Measurements from ENCODE around the gene PANK4. TPM values are rescaled to one million over a fixed set of nuclear protein-coding genes. Genes with fewer than 3 reads are reported as not detected.

Gene PANK4
- total and polyA plus RNA-seq, 12 donors, result 13.8 to 50.2 (median 28.4) TPM

GRCh38 chr1:2525572-2525919 is 850 bp downstream of the PANK4 start:
- H3K4me3 ChIP-seq, result peak overlapping the region; percentile 35 to 94 (median 70)
- peaks cover 28 to 57% of the 10 kb centered on the region in 2 donors for H3K4me1 ChIP-seq (replicated peaks in 1 of 2)
- no peak for TF ChIP-seq CTCF (IDR thresholded peaks at IDR 0.05)
- TF ChIP-seq POLR2A (IDR thresholded peaks at IDR 0.05), result no peak
- H3K27me3 ChIP-seq, result peaks cover 8% of the 10 kb centered on the region
- intact Hi-C loops (cut with DNase I), result no loop called here
- no peak for DNase-seq
- peaks cover 0 to 13% of the 10 kb centered on the region in 2 donors for H3K36me3 ChIP-seq (replicated peaks in 1 of 2)
- WGBS, 4 donors, result 1 to 6% (median 3%) methylated on average over 12 to 20 of the region's 20 CpGs
- H3K9me3 ChIP-seq (replicated peaks in 1 of 3), result no peaks in the 10 kb centered on the region
- H3K27ac ChIP-seq, result peak overlapping the region in 3 of 5 donors; percentile 72 to 92 (median 82)

- Histone ChIP-seq H3K4me1 (replicated peaks in 1 of 2) (peaks cover 22 to 47% of the 10 kb centered on the region in 2 donors), H3K36me3 (replicated peaks in 1 of 2) (peaks cover 0 to 28% of the 10 kb centered on the region in 2 donors)
These were observed 2.3 kb downstream of the PANK4 start for GRCh38 chr1:2523891-2524609.

GRCh38 chr1:2523191-2523890 is 3.1 kb downstream of the PANK4 start:
- H3K4me3 ChIP-seq, result no peak overlapping the region
- H3K4me1 ChIP-seq (replicated peaks in 1 of 2), result peaks cover 22 to 43% of the 10 kb centered on the region in 2 donors
- H3K36me3 ChIP-seq (replicated peaks in 1 of 2), result peaks cover 0 to 35% of the 10 kb centered on the region in 2 donors
- TF ChIP-seq POLR2A (IDR thresholded peaks at IDR 0.05), result no peak
- no peak for TF ChIP-seq CTCF (IDR thresholded peaks at IDR 0.05)
- H3K27ac ChIP-seq, result no peak overlapping the region
- intact Hi-C loops (cut with DNase I), result no loop called here
- 66 to 75% (median 69%) methylated on average over 16 to 32 of the region's 32 CpGs for WGBS, 4 donors
- H3K9me3 ChIP-seq (replicated peaks in 1 of 3), result no peaks in the 10 kb centered on the region
- no peak for DNase-seq
- no peaks in the 10 kb centered on the region for H3K27me3 ChIP-seq

More at GRCh38 chr1:2523891-2524609, 2.3 kb downstream of the PANK4 start:
- 67 to 80% (median 70%) methylated on average over 10 of the region's 10 CpGs for WGBS, 4 donors
- no peaks in the 10 kb centered on the region for H3K9me3 ChIP-seq (replicated peaks in 1 of 3)
- no peak for DNase-seq
- TF ChIP-seq POLR2A (IDR thresholded peaks at IDR 0.05), result no peak
- TF ChIP-seq CTCF (IDR thresholded peaks at IDR 0.05), result no peak
- H3K4me3 ChIP-seq, result no peak overlapping the region
- intact Hi-C loops (cut with DNase I), result no loop called here
- H3K27me3 ChIP-seq, result no peaks in the 10 kb centered on the region
- no peak overlapping the region for H3K27ac ChIP-seq

GRCh38 chr1:2522230-2522629 is 4.2 kb downstream of the PANK4 start:
- 85 to 91% (median 90%) methylated on average over 6 to 7 of the region's 7 CpGs for WGBS, 4 donors

More at GRCh38 chr1:2522230-2522629, 4.2 kb downstream of the PANK4 start:
- peaks cover 0 to 47% of the 10 kb centered on the region in 2 donors for H3K36me3 ChIP-seq (replicated peaks in 1 of 2)
- H3K4me1 ChIP-seq (replicated peaks in 1 of 2), result peaks cover 22 to 34% of the 10 kb centered on the region in 2 donors
- no peak overlapping the region for H3K4me3 ChIP-seq
- TF ChIP-seq POLR2A (IDR thresholded peaks at IDR 0.05) (no peak), CTCF (IDR thresholded peaks at IDR 0.05) (no peak)
- no peaks in the 10 kb centered on the region for H3K27me3 ChIP-seq
- DNase-seq, result no peak
- H3K27ac ChIP-seq, result no peak overlapping the region
- no peaks in the 10 kb centered on the region for H3K9me3 ChIP-seq (replicated peaks in 1 of 3)
- intact Hi-C loops (cut with DNase I), result no loop called here
